ENCODE data around the gene PER2. TPM values are rescaled to one million over a fixed set of nuclear protein-coding genes. Genes with fewer than 3 reads are reported as not detected.
A peak's percentile ranks its signal among the peaks of the same experiment; 100 is the strongest.

PER2 gene
- total and polyA plus RNA-seq, 2 of the 13 experiments (the other 11 are each of a cell fraction or from before 2014, with no cell fraction given), result 5.1 to 9.4 TPM

DNA sequence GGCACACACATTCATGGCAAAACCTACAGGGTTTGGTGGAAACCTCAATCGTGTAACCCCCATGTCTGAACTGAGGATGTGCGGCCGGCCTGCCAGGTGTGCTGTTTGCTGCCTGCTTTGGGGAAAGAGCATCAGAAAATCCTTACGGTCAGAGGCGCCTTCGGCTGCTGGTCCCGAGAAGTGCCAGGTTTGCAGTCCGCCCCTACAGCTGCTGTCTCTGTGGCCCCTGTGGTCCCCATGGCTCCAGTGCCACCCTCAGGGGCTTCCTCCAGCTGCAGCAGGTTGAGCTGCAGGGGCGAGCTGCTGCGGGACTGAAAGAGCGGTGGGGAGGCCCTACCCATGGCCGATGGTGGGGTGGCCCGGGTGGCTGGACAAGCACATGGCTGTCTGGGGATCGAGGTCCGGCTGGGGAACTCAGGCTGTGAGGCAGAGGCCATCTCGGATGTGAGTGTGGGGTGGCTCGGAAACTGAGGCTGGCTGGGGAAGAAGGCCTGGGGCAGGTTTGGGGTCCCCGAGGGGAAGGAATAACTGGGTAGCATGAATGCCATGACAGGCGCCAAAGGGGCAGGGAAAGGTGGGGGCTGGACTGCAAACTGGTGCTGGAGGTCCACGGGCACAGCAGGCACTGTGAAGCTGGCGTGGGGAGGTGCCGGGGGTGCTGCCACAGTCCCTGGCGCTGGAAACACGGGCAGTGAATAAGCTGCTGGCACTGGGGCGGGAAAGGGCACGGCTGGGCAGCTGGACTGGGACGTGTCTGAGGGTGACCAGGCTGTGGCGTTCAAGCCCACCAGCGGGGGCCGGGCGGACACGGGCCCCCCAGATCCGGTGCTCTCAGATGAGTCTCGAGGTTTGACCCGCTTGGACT is 35.4 kb downstream of the PER2 start:
- no peak for ATAC-seq
- DNase-seq (ENCODE audit: low spot score), result no peak
- H3K4me1 ChIP-seq (ENCODE audit: insufficient read depth, low read length), result peaks cover 5% of the 10 kb centered on the region
- H3K36me3 ChIP-seq (replicated peaks in 1 of 2; ENCODE audit: control insufficient read depth in 1 of 2, insufficient read depth in 2 of 2, low read length in 2 of 2), result peaks cover 43 to 69% of the 10 kb centered on the region in 2 experiments
- CTCF ChIA-PET (ENCODE audit: low intra/inter-chr PET ratio, low total read pairs), result no interaction called here
- H3K4me3 ChIP-seq (replicated peaks in 1 of 3; ENCODE audit: insufficient read depth in 1 of 3, low read depth in 2 of 3, low read length in 3 of 3), result no peak overlapping the region
- no peak overlapping the region for H2AFZ ChIP-seq (ENCODE audit: low read length)
- no peak overlapping the region for H3K27ac ChIP-seq (ENCODE audit: extremely low read length, insufficient read depth, low read length)
- no peak for FAIRE-seq
- no peak overlapping the region for H3K9ac ChIP-seq (ENCODE audit: insufficient read depth, low read depth, low read length)
- no peaks in the 10 kb centered on the region for H3K27me3 ChIP-seq (ENCODE audit: control insufficient read depth in 1 of 2, insufficient read depth in 2 of 2, low read length in 2 of 2)
- in situ Hi-C loops (cut with HindIII; ENCODE audit: extremely low pct_ligation_motif_present, low pct_unique_long_range_greater_than_20kb), result no loop called here
- no peaks in the 10 kb centered on the region for H3K9me3 ChIP-seq (ENCODE audit: low read length)
- no TSS peak for BruUV-seq (replicated peaks)
- intact Hi-C loops (cut with micrococcal nuclease; ENCODE audit: unreplicated experiment), result no loop called here
- 98% methylated on average over 35 of the region's 35 CpGs for WGBS (ENCODE audit: low lambda C conversion rate)
- H3K79me2 ChIP-seq (ENCODE audit: insufficient read depth, low read length), result no peaks in the 10 kb centered on the region
- no peaks in the 10 kb centered on the region for H4K20me1 ChIP-seq (ENCODE audit: insufficient read depth, low read length)
- POLR2A ChIA-PET, result no interaction called here
- 0 out of 2 replicates have a peak, but pooled peaks have one; percentile 25 for TF ChIP-seq HNRNPL (IDR thresholded peaks at IDR 0.05; ENCODE audit: low read depth, low read length)
- TF ChIP-seq AGO2 (optimal IDR thresholded peaks at IDR 0.05; ENCODE audit: low read depth, low read length), result peak; percentile 78
- TF ChIP-seq, protein P1, sequence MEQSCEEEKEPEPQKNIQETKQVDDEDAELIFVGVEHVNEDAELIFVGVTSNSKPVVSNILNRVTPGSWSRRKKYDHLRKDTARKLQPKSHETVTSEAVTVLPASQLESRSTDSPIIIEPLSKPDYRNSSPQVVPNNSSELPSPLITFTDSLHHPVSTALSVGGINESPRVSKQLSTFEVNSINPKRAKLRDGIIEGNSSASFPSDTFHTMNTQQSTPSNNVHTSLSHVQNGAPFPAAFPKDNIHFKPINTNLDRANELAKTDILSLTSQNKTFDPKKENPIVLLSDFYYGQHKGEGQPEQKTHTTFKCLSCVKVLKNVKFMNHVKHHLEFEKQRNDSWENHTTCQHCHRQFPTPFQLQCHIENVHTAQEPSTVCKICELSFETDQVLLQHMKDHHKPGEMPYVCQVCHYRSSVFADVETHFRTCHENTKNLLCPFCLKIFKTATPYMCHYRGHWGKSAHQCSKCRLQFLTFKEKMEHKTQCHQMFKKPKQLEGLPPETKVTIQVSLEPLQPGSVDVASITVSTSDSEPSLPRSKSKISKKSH (CRISPR knock-in tag; IDR thresholded peaks at IDR 0.05; ENCODE audit: borderline replicate concordance), result 0 out of 2 replicates have a peak, but pooled peaks have one; percentile 28
- TF ChIP-seq, protein P2, sequence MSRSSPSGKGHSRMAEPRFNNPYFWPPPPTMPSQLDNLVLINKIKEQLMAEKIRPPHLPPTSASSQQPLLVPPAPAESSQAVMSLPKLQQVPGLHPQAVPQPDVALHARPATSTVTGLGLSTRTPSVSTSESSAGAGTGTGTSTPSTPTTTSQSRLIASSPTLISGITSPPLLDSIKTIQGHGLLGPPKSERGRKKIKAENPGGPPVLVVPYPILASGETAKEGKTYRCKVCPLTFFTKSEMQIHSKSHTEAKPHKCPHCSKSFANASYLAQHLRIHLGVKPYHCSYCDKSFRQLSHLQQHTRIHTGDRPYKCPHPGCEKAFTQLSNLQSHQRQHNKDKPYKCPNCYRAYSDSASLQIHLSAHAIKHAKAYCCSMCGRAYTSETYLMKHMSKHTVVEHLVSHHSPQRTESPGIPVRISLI (CRISPR knock-in tag; IDR thresholded peaks at IDR 0.05; ENCODE audit: borderline replicate concordance), result no peak
- TF ChIP-seq POLR2A (IDR thresholded peaks at IDR 0.05; ENCODE audit: insufficient read depth in 1 of 2, low read depth in 2 of 2, low read length in 2 of 2), result 0 out of 4 replicates have a peak, but pooled peaks of 1 of the 2 experiments have one; percentile 14
- no peak for TF ChIP-seq KLF16 (CRISPR knock-in tag; IDR thresholded peaks at IDR 0.05)
- TF ChIP-seq SMC3 (IDR thresholded peaks at IDR 0.05; ENCODE audit: low read length), result no peak
- H3K4me2 ChIP-seq (ENCODE audit: low read depth, low read length), result no peak overlapping the region
